Loucy (cell line): Measurements from ENCODE around the gene SHFL.

Experiments
- H2AFZ ChIP-seq: fragments of 200-600 bp; sonication (generic); 2 replicates; pipeline ENCODE4 v1.6.0; 2016; ENCODE audit warnings: antibody characterized with exemption, mild to moderate bottlenecking, low read length, moderate library complexity
- H3F3A ChIP-seq: fragments of 200-600 bp; 2 replicates; pipeline ENCODE4 v1.6.0; 2016; ENCODE audit warnings: antibody characterized with exemption, low read depth, mild to moderate bottlenecking
- H3K27me3 ChIP-seq: fragments of 200-600 bp; sonication (generic); 2 replicates; pipeline ENCODE4 v1.6.1; 2014; ENCODE audit warnings: low read length, mild to moderate bottlenecking; ENCODE audit not compliant: insufficient read depth, poor library complexity, severe bottlenecking
- H3K36me3 ChIP-seq: fragments of 200-600 bp; sonication (generic); 2 replicates; pipeline ENCODE4 v1.6.1; 2016; ENCODE audit warnings: low read length; ENCODE audit not compliant: insufficient read depth
- H3K4me1 ChIP-seq: fragments of 200-600 bp; sonication (generic); 2 replicates; pipeline ENCODE4 v1.5.1; 2014; ENCODE audit warnings: low read length, mild to moderate bottlenecking; ENCODE audit not compliant: insufficient read depth, poor library complexity, severe bottlenecking
- H3K4me2 ChIP-seq: fragments of 200-600 bp; sonication (generic); 2 replicates; pipeline ENCODE4 v1.6.0; 2014; ENCODE audit warnings: antibody characterized with exemption, low read length, low read depth, mild to moderate bottlenecking; ENCODE audit not compliant: poor library complexity, severe bottlenecking
- H3K4me3 ChIP-seq: fragments of 200-600 bp; sonication (generic); 2 replicates; pipeline ENCODE4 v1.5.1; 2014; ENCODE audit warnings: low read length, mild to moderate bottlenecking, mixed read lengths; ENCODE audit not compliant: poor library complexity, severe bottlenecking
- H3K79me2 ChIP-seq: fragments of 200-600 bp; sonication (generic); 2 replicates; pipeline ENCODE4 v1.6.1; 2014; ENCODE audit warnings: low read length; ENCODE audit not compliant: insufficient read depth
- H3K9ac ChIP-seq: fragments of 200-600 bp; sonication (generic); 2 replicates; pipeline ENCODE4 v1.6.0; 2014; ENCODE audit warnings: mild to moderate bottlenecking, low read depth, low read length, moderate library complexity; ENCODE audit not compliant: poor library complexity, severe bottlenecking
- H3K9me2 ChIP-seq: fragments of 200-600 bp; sonication (generic); replicated peaks from 2 replicates; pipeline ENCODE4 v1.6.1; 2016; ENCODE audit warnings: low read depth, low read length, mixed read lengths
- H3K9me3 ChIP-seq: fragments of 200-600 bp; sonication (generic); 2 replicates; pipeline ENCODE4 v1.6.1; 2014; ENCODE audit warnings: mild to moderate bottlenecking, antibody characterized with exemption, low read length, low read depth; ENCODE audit not compliant: insufficient read depth
- H4K20me1 ChIP-seq: fragments of 200-600 bp; sonication (generic); 2 replicates; pipeline ENCODE4 v1.6.0; 2014; ENCODE audit warnings: antibody characterized with exemption, low read length, mild to moderate bottlenecking; ENCODE audit not compliant: insufficient read depth, poor library complexity, severe bottlenecking
- CTCF ChIP-seq: fragments of 200-600 bp; sonication (generic); conservative IDR thresholded peaks from 2 replicates; pipeline ENCODE4 v1.5.1; 2014; ENCODE audit warnings: mild to moderate bottlenecking, antibody characterized with exemption, low read length
- EZH2phosphoT487 ChIP-seq: fragments of 200-600 bp; IDR thresholded peaks from 2 replicates; pipeline ENCODE4 v1.6.1; 2018; ENCODE audit warnings: antibody characterized with exemption, mild to moderate bottlenecking, moderate library complexity, borderline replicate concordance

The SHFL gene

GRCh38 chr19:10070730-10071446, 15.2 kb upstream of the SHFL start:
- H3K4me3 ChIP-seq = no peak overlapping the region
- no peak overlapping the region for H2AFZ ChIP-seq
- H3K9ac ChIP-seq = no peak overlapping the region
- peaks cover 9% of the 10 kb centered on the region; the same call in 1 of the 2 replicates for H3K9me3 ChIP-seq
- H3K27me3 ChIP-seq = no peaks in the 10 kb centered on the region
- no peaks in the 10 kb centered on the region for H3K9me2 ChIP-seq
- TF ChIP-seq EZH2phosphoT487 (no peak), CTCF (no peak)
- no peaks in the 10 kb centered on the region for H4K20me1 ChIP-seq
- H3K4me1 ChIP-seq = no peaks in the 10 kb centered on the region
- H3K79me2 ChIP-seq = no peaks in the 10 kb centered on the region
- H3F3A ChIP-seq = no peaks in the 10 kb centered on the region
- no peak overlapping the region for H3K4me2 ChIP-seq
- H3K36me3 ChIP-seq = no peaks in the 10 kb centered on the region

GRCh38 chr19:10074153-10074552, 12.0 kb upstream of the SHFL start:
- peaks cover 9% of the 10 kb centered on the region; the same call in 1 of the 2 replicates for H3K9me3 ChIP-seq
- H3K27me3 ChIP-seq = no peaks in the 10 kb centered on the region
- H4K20me1 ChIP-seq = no peaks in the 10 kb centered on the region
- H3K36me3 ChIP-seq = no peaks in the 10 kb centered on the region
- no peak overlapping the region for H3K9ac ChIP-seq
- no peak for TF ChIP-seq EZH2phosphoT487
- peak; percentile 47 for TF ChIP-seq CTCF
- H3K9me2 ChIP-seq = no peaks in the 10 kb centered on the region
- H2AFZ ChIP-seq = no peak overlapping the region
- H3K4me2 ChIP-seq = no peak overlapping the region
- no peak overlapping the region for H3K4me3 ChIP-seq
- no peaks in the 10 kb centered on the region for H3K4me1 ChIP-seq
- no peaks in the 10 kb centered on the region for H3K79me2 ChIP-seq
- no peaks in the 10 kb centered on the region for H3F3A ChIP-seq

- Histone ChIP-seq H3K79me2 (no peaks in the 10 kb centered on the region), H3K4me2 (no peak overlapping the region), H3F3A (no peaks in the 10 kb centered on the region), H3K9ac (no peak overlapping the region), H3K9me2 (no peaks in the 10 kb centered on the region), H3K36me3 (no peaks in the 10 kb centered on the region), H3K9me3 (peaks cover 9% of the 10 kb centered on the region; the same call in 1 of the 2 replicates), H3K4me1 (no peaks in the 10 kb centered on the region), H4K20me1 (no peaks in the 10 kb centered on the region), H3K27me3 (no peaks in the 10 kb centered on the region), H3K4me3 (no peak overlapping the region), H2AFZ (no peak overlapping the region)
- TF ChIP-seq EZH2phosphoT487 = no peak
- no peak for TF ChIP-seq CTCF
Measured at GRCh38 chr19:10076535-10076934, 9.6 kb upstream of the SHFL start.
